GM10248 (cell line): ENCODE data around the gene YWHAB.

Source experiments
- CTCF ChIA-PET: fragments of 300-600 bp; sonication (Branson Sonifier 250); formaldehyde crosslinking; extraction: SDS; loops from one replicate; lab custom pipeline; 2021; ENCODE audit warnings: antibody characterized with exemption; lab: Yijun Ruan, JAX
- POLR2A ChIA-PET: fragments of 350-650 bp; sonication (Branson Sonifier 250); formaldehyde crosslinking; extraction: SDS; loops from one replicate; lab custom pipeline; 2020; ENCODE audit warnings: antibody characterized with exemption; lab: Yijun Ruan, JAX
- DNase-seq: peaks from one replicate; pipeline ENCODE4 v3.0.0; 2012; ENCODE audit errors: extremely low spot score
- CTCF ChIP-seq: IDR thresholded peaks from 2 replicates; pipeline ENCODE4 v1.5.1; 2012; ENCODE audit warnings: mild to moderate bottlenecking, low read depth; ENCODE audit errors: extremely low read depth, missing control alignments, control extremely low read depth

The YWHAB gene

GRCh38 chr20:44910690-44911262, 25.3 kb downstream of the YWHAB start:
- POLR2A ChIA-PET: no interaction called here
- TF ChIP-seq CTCF: no peak
- CTCF ChIA-PET: interaction anchor here (0.8 to 2.7 kb wide), 4 partner anchors 9 to 185 kb away, joined by 3 to 13 read pairs (median 3); no protein-coding TSS in a partner anchor
- DNase-seq: no peak

GRCh38 chr20:44911264-44911921, 25.9 kb downstream of the YWHAB start:
- ChIA-PET POLR2A (no interaction called here), CTCF (interaction anchor here (0.8 to 2.7 kb wide), 7 partner anchors 9 to 185 kb away, joined by 3 to 13 read pairs (median 3); no protein-coding TSS in a partner anchor)
- peak; percentile 79 for DNase-seq
- TF ChIP-seq CTCF: peak; percentile 47

- ChIA-PET POLR2A (no interaction called here), CTCF (interaction anchor here (0.8 to 1.4 kb wide), 3 partner anchors 16 to 41 kb away, joined by 3 read pairs; no protein-coding TSS in a partner anchor)
- DNase-seq: no peak
- no peak for TF ChIP-seq CTCF
Observed at GRCh38 chr20:44912189-44912588, 26.7 kb downstream of the YWHAB start.

- DNase-seq: no peak
- ChIA-PET CTCF (interaction anchor here (1.1 kb wide), 1 partner anchor 12 kb away, joined by 3 read pairs; no protein-coding TSS in a partner anchor), POLR2A (no interaction called here)
- no peak for TF ChIP-seq CTCF
Observed at GRCh38 chr20:44914924-44915323, 29.4 kb downstream of the YWHAB start.

- no peak for TF ChIP-seq CTCF
- no peak for DNase-seq
- ChIA-PET CTCF (interaction anchor here (2.6 kb wide), 1 partner anchor 25 kb away, joined by 7 read pairs; no protein-coding TSS in a partner anchor), POLR2A (interaction anchor here (0.9 kb wide), 1 partner anchor 31 kb away, joined by 3 read pairs; the partner anchor contains the start of gene YWHAB)
Observed at GRCh38 chr20:44916586-44916985, 31.1 kb downstream of the YWHAB start.

GRCh38 chr20:44917399-44917798, 31.9 kb downstream of the YWHAB start:
- no peak for TF ChIP-seq CTCF
- DNase-seq: no peak
- POLR2A ChIA-PET: interaction anchor here (0.9 kb wide), 1 partner anchor 32 kb away, joined by 3 read pairs; the partner anchor contains the start of gene YWHAB
- CTCF ChIA-PET: interaction anchor here (1.4 to 2.6 kb wide), 3 partner anchors 11 to 25 kb away, joined by 3 to 8 read pairs (median 7); no protein-coding TSS in a partner anchor
